B cell (primary cell): Measurements from ENCODE around the gene ANKRD31. TPM values are rescaled to one million over a fixed set of nuclear protein-coding genes. Genes with fewer than 3 reads are reported as not detected.

Source experiments
- ATAC-seq: fragments of 200-7000 bp; cut with Tn5 transposase; one replicate; pipeline ENCODE4 v1.10.0; 2021; ENCODE audit warnings: low read depth, mild to moderate bottlenecking, moderate number of reproducible peaks, moderate library complexity
- CTCF ChIA-PET: fragments of 350-600 bp; sonication (Branson Sonifier 250); formaldehyde crosslinking; loops from one replicate; lab custom pipeline; 2021; ENCODE audit warnings: antibody characterized with exemption, inconsistent platforms; lab: Charles Lee
- POLR2A ChIA-PET: fragments of 350-600 bp; sonication (Branson Sonifier 250); formaldehyde crosslinking; loops from one replicate; lab custom pipeline; 2021; ENCODE audit warnings: antibody characterized with exemption; lab: Charles Lee
- DNase-seq: peaks from one replicate; pipeline ENCODE4 v3.0.0; 2013
- H2AFZ ChIP-seq: 2 replicates; pipeline ENCODE4 v1.6.1; 2012; ENCODE audit warnings: mild to moderate bottlenecking, low read depth, low read length; ENCODE audit not compliant: insufficient read depth, poor library complexity, severe bottlenecking
- H3K27ac ChIP-seq, 2 donors: 1 replicate in 1 of 2; 2 replicates in 1 of 2; pipeline ENCODE4 v1.5.1; 2012 to 2013; ENCODE audit warnings: low read length in 2 of 2, mild to moderate bottlenecking in 2 of 2, moderate library complexity in 1 of 2
- H3K27me3 ChIP-seq, 4 experiments: fragments of 200-600 bp in 1 of 4; sonication (generic) in 1 of 4; replicated peaks in 1 of 4; 1 replicate in 2 of 4; 2 replicates in 2 of 4; pipeline versions ENCODE4 v1.6.1 to v1.7.0; 2013 to 2016; ENCODE audit warnings: low read length in 3 of 4, mild to moderate bottlenecking in 2 of 4, mixed read lengths in 1 of 4, moderate library complexity in 1 of 4; ENCODE audit not compliant: insufficient read depth in 4 of 4, control insufficient read depth in 3 of 4; ENCODE audit errors: control extremely low read depth in 1 of 4
- H3K36me3 ChIP-seq, 2 experiments: replicated peaks in 1 of 2; 1 replicate in 1 of 2; 2 replicates in 1 of 2; pipeline versions ENCODE4 v1.6.1 to v1.7.1; 2013; ENCODE audit warnings: low read length in 1 of 2; ENCODE audit not compliant: insufficient read depth in 2 of 2, control insufficient read depth in 1 of 2; ENCODE audit errors: control extremely low read depth in 1 of 2, extremely low read depth in 1 of 2
- H3K4me1 ChIP-seq, 2 donors: fragments of 200-600 bp in 1 of 2; sonication (generic) in 1 of 2; 1 replicate in 1 of 2; 2 replicates in 1 of 2; pipeline versions ENCODE4 v1.5.1 to v1.6.1; 2013 to 2017; ENCODE audit warnings: low read length in 2 of 2; ENCODE audit not compliant: control insufficient read depth in 2 of 2, insufficient read depth in 2 of 2
- H3K4me2 ChIP-seq: replicated peaks from 2 replicates; pipeline ENCODE3; 2012; ENCODE audit warnings: mild to moderate bottlenecking, low read depth, low read length; ENCODE audit not compliant: poor library complexity, severe bottlenecking
- H3K4me3 ChIP-seq, 5 experiments: fragments of 200-600 bp in 1 of 5; sonication (generic) in 1 of 5; 1 replicate in 3 of 5; 2 replicates in 2 of 5; pipeline versions ENCODE4 v1.5.1 to v1.7.0; 2011 to 2016; ENCODE audit warnings: low read length in 4 of 5, mild to moderate bottlenecking in 4 of 5, low read depth in 2 of 5, control low read depth in 1 of 5, moderate library complexity in 1 of 5; ENCODE audit not compliant: insufficient read depth in 1 of 5; ENCODE audit errors: control extremely low read depth in 1 of 5, extremely low read depth in 1 of 5
- H3K79me2 ChIP-seq: fragments of 200-600 bp; sonication (generic); one replicate; pipeline ENCODE4 v1.6.0; 2016; ENCODE audit warnings: low read length; ENCODE audit not compliant: control insufficient read depth, insufficient read depth
- H3K9ac ChIP-seq: fragments of 200-600 bp; sonication (generic); 2 replicates; pipeline ENCODE4 v1.6.1; 2017; ENCODE audit warnings: mild to moderate bottlenecking, low read length, moderate library complexity
- H3K9me3 ChIP-seq, 3 donors: one replicate each; pipeline versions ENCODE4 v1.6.1 to v1.7.1; 2013; ENCODE audit warnings: low read length in 2 of 3; ENCODE audit not compliant: control insufficient read depth in 2 of 3, insufficient read depth in 1 of 3; ENCODE audit errors: control extremely low read depth in 1 of 3
- H4K20me1 ChIP-seq: 2 replicates; pipeline ENCODE4 v1.6.0; 2012; ENCODE audit warnings: mild to moderate bottlenecking, low read length; ENCODE audit not compliant: insufficient read depth, control insufficient read depth, poor library complexity, severe bottlenecking
- H3K27ac Mint-ChIP-seq: one replicate; pipeline ENCODE4 v1.8.0; 2021; ENCODE audit warnings: mixed read lengths
- H3K27me3 Mint-ChIP-seq: one replicate; pipeline ENCODE4 v1.8.0; 2021; ENCODE audit warnings: mixed read lengths
- H3K4me1 Mint-ChIP-seq: one replicate; pipeline ENCODE4 v1.8.0; 2021; ENCODE audit warnings: mixed read lengths
- H3K4me3 Mint-ChIP-seq: one replicate; pipeline ENCODE4 v1.8.0; 2021; ENCODE audit warnings: mixed read lengths
- H3K9me3 Mint-ChIP-seq: one replicate; pipeline ENCODE4 v1.8.0; 2022; ENCODE audit warnings: mixed read lengths; ENCODE audit not compliant: insufficient read depth
- EZH2 ChIP-seq: IDR thresholded peaks from 2 replicates; pipeline ENCODE4 v1.6.1; 2012; ENCODE audit warnings: borderline replicate concordance, low read depth, mild to moderate bottlenecking, moderate library complexity, low read length; ENCODE audit not compliant: insufficient read depth, poor library complexity, severe bottlenecking
- WGBS: methylation state at CpG from one replicate; pipeline ENCODE4 v1.1.5; 2013; ENCODE audit warnings: missing lambda C conversion rate; ENCODE audit not compliant: insufficient coverage; 5-methylcytosine and 5-hydroxymethylcytosine counted together
- intact Hi-C: fragments of 100-400 bp; cut with micrococcal nuclease; formaldehyde crosslinking; loops from one replicate; pipeline ENCODE4 v1.10.0; 2022
- polyA plus RNA-seq: library from polyadenylated mRNA; depleted of rRNA; stranded (reverse); fragments of >200 nt; gene quantifications from 2 replicates; pipeline ENCODE4 v1.2.3, GENCODE V29; 2012
- total RNA-seq, 2 donors: library from RNA; stranded (reverse); fragments of 120-200 nt in 1 of 2; gene quantifications; 1 replicate in 1 of 2; 2 replicates in 1 of 2; pipeline versions ENCODE4 v1.2.3 to v1.2.4, GENCODE V29; 2013 to 2022
- TF ChIP-seq, protein P1 (sequence below): fragments of 200-600 bp; IDR thresholded peaks from one replicate; pipeline ENCODE4 v1.8.0; 2022; ENCODE audit warnings: antibody characterized with exemption, mild to moderate bottlenecking

The ANKRD31 gene
- total and polyA plus RNA-seq, 2 donors (not counting 1 experiment from before 2014, with no cell fraction given): 0.06 to 0.10 TPM

DNA sequence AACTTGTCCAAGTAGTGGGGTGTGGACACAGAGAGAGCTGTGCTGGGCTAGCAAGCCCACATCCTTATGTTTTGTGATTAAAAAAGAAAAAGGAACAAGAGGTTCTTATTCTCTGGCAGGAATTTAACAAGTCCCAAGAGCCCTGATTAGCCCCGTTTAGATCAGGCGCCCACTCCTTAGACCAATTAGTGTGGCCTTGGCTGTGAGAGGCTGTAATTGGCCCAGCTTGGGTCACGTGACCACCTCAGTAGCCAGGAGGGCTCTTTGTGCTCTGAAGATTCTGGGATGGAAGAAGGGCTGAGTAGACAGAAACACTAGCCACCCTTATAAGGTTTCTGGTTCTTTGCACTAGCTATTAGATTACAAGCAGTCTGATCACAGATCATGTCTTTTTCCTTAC lies 215.5 kb downstream of the ANKRD31 start:
- Histone ChIP-seq H3K36me3 (no peaks in the 10 kb centered on the region), H3K9ac (no peak overlapping the region), H3K4me2 (no peak overlapping the region), H3K9me3 (no peaks in the 10 kb centered on the region), H3K27me3 (no peaks in the 10 kb centered on the region), H3K27ac (no peak overlapping the region), H3K4me3 (no peak overlapping the region), H3K79me2 (no peaks in the 10 kb centered on the region), H3K4me1 (no peaks in the 10 kb centered on the region), H2AFZ (no peak overlapping the region), H4K20me1 (no peaks in the 10 kb centered on the region)
- POLR2A ChIA-PET: no interaction called here
- DNase-seq (no peak), ATAC-seq (no peak)
- no peak overlapping the region for H3K4me3 Mint-ChIP-seq
- CTCF ChIA-PET: no interaction called here
- no peaks in the 10 kb centered on the region for H3K4me1 Mint-ChIP-seq
- 69% methylated on average over 2 of the region's 3 CpGs for WGBS
- intact Hi-C loops: no loop called here
- TF ChIP-seq, protein P1, sequence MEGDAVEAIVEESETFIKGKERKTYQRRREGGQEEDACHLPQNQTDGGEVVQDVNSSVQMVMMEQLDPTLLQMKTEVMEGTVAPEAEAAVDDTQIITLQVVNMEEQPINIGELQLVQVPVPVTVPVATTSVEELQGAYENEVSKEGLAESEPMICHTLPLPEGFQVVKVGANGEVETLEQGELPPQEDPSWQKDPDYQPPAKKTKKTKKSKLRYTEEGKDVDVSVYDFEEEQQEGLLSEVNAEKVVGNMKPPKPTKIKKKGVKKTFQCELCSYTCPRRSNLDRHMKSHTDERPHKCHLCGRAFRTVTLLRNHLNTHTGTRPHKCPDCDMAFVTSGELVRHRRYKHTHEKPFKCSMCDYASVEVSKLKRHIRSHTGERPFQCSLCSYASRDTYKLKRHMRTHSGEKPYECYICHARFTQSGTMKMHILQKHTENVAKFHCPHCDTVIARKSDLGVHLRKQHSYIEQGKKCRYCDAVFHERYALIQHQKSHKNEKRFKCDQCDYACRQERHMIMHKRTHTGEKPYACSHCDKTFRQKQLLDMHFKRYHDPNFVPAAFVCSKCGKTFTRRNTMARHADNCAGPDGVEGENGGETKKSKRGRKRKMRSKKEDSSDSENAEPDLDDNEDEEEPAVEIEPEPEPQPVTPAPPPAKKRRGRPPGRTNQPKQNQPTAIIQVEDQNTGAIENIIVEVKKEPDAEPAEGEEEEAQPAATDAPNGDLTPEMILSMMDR: no peak
- TF ChIP-seq EZH2: no peak
- peaks cover 20% of the 10 kb centered on the region for H3K27me3 Mint-ChIP-seq
- no peaks in the 10 kb centered on the region for H3K9me3 Mint-ChIP-seq
- no peak overlapping the region for H3K27ac Mint-ChIP-seq

DNA sequence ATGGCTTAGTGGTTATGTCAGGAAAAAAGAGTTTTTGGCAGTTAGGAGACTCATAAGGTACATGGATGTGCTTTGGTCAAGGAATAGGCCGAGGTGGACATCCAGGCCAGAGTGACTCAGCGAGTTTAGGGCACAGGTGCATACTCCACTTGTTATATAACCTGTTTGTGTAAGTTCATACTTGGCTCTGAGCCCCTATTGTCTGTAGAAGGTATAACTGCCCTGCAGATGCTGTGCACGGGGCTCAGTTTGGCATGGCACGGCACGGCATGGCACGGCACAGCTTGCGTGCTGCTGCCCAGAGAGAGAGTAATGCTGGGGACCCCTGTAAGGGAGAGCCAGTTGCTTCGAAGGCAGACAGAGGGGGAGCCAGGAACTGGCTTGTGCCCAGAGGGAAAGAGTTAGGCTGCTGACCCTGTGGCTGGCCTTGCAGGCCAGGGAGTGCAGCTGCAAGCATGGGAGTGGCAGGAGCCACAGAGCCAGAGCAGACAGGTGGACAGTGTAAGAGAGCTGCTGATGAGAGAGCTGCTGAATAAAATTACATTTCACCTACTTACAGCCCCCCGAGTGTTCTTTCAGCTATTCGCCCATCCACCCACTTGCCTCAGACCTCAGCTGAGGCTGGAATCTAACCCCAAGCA lies 216.5 kb downstream of the ANKRD31 start:
- Mint-ChIP-seq H3K27ac (no peak overlapping the region), H3K4me1 (no peaks in the 10 kb centered on the region), H3K27me3 (peaks cover 18% of the 10 kb centered on the region), H3K9me3 (no peaks in the 10 kb centered on the region), H3K4me3 (no peak overlapping the region)
- ChIA-PET POLR2A (no interaction called here), CTCF (no interaction called here)
- Histone ChIP-seq H3K9ac (no peak overlapping the region), H3K36me3 (no peaks in the 10 kb centered on the region), H3K79me2 (no peaks in the 10 kb centered on the region), H3K4me1 (no peaks in the 10 kb centered on the region), H3K4me3 (no peak overlapping the region), H3K27ac (no peak overlapping the region), H4K20me1 (no peaks in the 10 kb centered on the region), H2AFZ (no peak overlapping the region), H3K4me2 (no peak overlapping the region), H3K9me3 (no peaks in the 10 kb centered on the region), H3K27me3 (no peaks in the 10 kb centered on the region)
- no peak for ATAC-seq
- intact Hi-C loops: no loop called here
- DNase-seq: no peak
- 83% methylated on average over 9 of the region's 10 CpGs for WGBS
- TF ChIP-seq EZH2: no peak
- TF ChIP-seq, protein P1: no peak
